Heart right ventricle (tissue), 16 donors: ENCODE data around the gene GXYLT2. TPM values are rescaled to one million over a fixed set of nuclear protein-coding genes. Genes with fewer than 3 reads are reported as not detected.
A peak's percentile ranks its signal among the peaks of the same experiment; 100 is the strongest.

Source experiments
- ATAC-seq, 8 donors: fragments of 200-7000 bp; cut with Tn5 transposase; one replicate each; pipeline ENCODE4 v1.9.1; 2020; ENCODE audit warnings: mild to moderate bottlenecking in 8 of 8, moderate library complexity in 8 of 8, moderate number of reproducible peaks in 1 of 8
- DNase-seq, 2 donors: peaks; one replicate each; pipeline ENCODE4 v3.0.0-alpha.2; 2020
- H3K27ac ChIP-seq, 10 donors: fragments of 200-600 bp; sonication (generic) in 2 of 10; one replicate each; pipeline versions ENCODE4 v1.5.0 to v1.8.0; 2020 to 2022; ENCODE audit warnings: mild to moderate bottlenecking in 3 of 10
- H3K27me3 ChIP-seq, 7 donors: fragments of 200-600 bp; one replicate each; pipeline ENCODE4 v1.8.0; 2021 to 2022; ENCODE audit warnings: mild to moderate bottlenecking in 2 of 7
- H3K36me3 ChIP-seq, 9 donors: fragments of 200-600 bp; sonication (generic) in 1 of 9; one replicate each; pipeline versions ENCODE4 v1.5.0 to v1.8.0; 2020 to 2022; ENCODE audit warnings: mild to moderate bottlenecking in 2 of 9
- H3K4me1 ChIP-seq, 9 donors: fragments of 200-600 bp; sonication (generic) in 1 of 9; one replicate each; pipeline versions ENCODE4 v1.5.0 to v1.8.0; 2020 to 2022; ENCODE audit warnings: mild to moderate bottlenecking in 4 of 9
- H3K4me3 ChIP-seq, 10 donors: fragments of 200-600 bp; sonication (generic) in 2 of 10; one replicate each; pipeline versions ENCODE4 v1.5.0 to v1.8.0; 2020 to 2022; ENCODE audit warnings: mild to moderate bottlenecking in 7 of 10, moderate library complexity in 2 of 10
- H3K9me3 ChIP-seq, 11 donors: fragments of 200-600 bp in 10 of 11; sonication (generic) in 2 of 11; one replicate each; pipeline versions ENCODE4 v1.5.0 to v1.8.0; 2013 to 2022; ENCODE audit warnings: mild to moderate bottlenecking in 2 of 11, control low read depth in 1 of 11, moderate library complexity in 1 of 11
- CTCF ChIP-seq, 9 donors: fragments of 200-600 bp; sonication (generic) in 2 of 9; IDR thresholded peaks; one replicate each; pipeline versions ENCODE4 v1.5.0 to v1.8.0; 2021 to 2022; ENCODE audit warnings: antibody characterized with exemption in 9 of 9, mild to moderate bottlenecking in 5 of 9, moderate library complexity in 1 of 9
- WGBS, 2 donors: extraction: QIAGEN DNeasy Blood & Tissue Kit; methylation state at CpG; one replicate each; pipeline ENCODE4 v1.1.7; 2013; ENCODE audit warnings: inconsistent platforms in 1 of 2; 5-methylcytosine and 5-hydroxymethylcytosine counted together
- intact Hi-C, 10 donors: fragments of 100-400 bp; cut with DNase I; formaldehyde crosslinking; loops; one replicate each; pipeline versions ENCODE4 v1.11.1 to v1.14.2; 2022
- polyA plus RNA-seq, 2 donors: library from polyadenylated mRNA; stranded (reverse); fragments of 200-250 nt; gene quantifications; one replicate each; pipeline ENCODE4 v1.2.3, GENCODE V29; 2013
- total RNA-seq, 10 donors: library from RNA; stranded (reverse); fragmentation: NEBNext Ultra II Directional in 3 of 10; extraction: Animal tissue kit (Norgen Biotek cat#: 25700) in 3 of 10; gene quantifications; one replicate each; pipeline versions ENCODE4 v1.2.1 to v1.2.4, GENCODE V29; 2021 to 2023
- donor health status: Arrhythmogenic right ventricular cardiomyopathy.
- donor health status: ischemic (EF 13 %, LVEDD 7.1; RV severe dilation, severe dysfunction).
- donor health status: healthy with polysubstance abuse.
- donor health status: DM: no; HTN: yes; CAD: no.
- donor health status: DM: no; HTN: no; CAD: no.
- donor health status: ischemic (EF 25% LVEDD 6.9; RV normal size, moderate dysfunction).
- donor health status: ischemic (EF 25% LVEDD 5.7; RV mildly dilated, moderate dysfunction).
- donor health status: healthy.
- donor health status: DM: yes; HTN: yes; CAD: no.
- donor health status: Ischemic cardiomyopathy.
- donor health status: ischemic (EF 35%, LVEDD 5.7; RV mildly dilated, moderate dysfunction).
- donor health status: nonischemic (EF 11% LVEDD 7.7; RV severe dilation, severe dysfunction).
- donor health status: DM: yes; HTN: yes; CAD: no.
- donor health status: PGD.
- donor health status: ischemic (EF 29% LVEDD 5.4; RV normal size, mild dysfunction).
- donor health status: nonischemic (EF 23%, LVEDD 6.1; RV moderate dilation, normal function).

Gene GXYLT2
- total and polyA plus RNA-seq, 12 donors: 1.5 to 26.7 (median 13.9) TPM

GRCh38 chr3:72847282-72847681 is 40.6 kb upstream of the GXYLT2 start:
- Histone ChIP-seq H3K27me3 (no peaks in the 10 kb centered on the region), H3K4me3 (peak overlapping the region; percentile 51 to 97 (median 80)), H3K4me1 (peaks cover 7 to 45% (median 24%) of the 10 kb centered on the region in 9 donors), H3K36me3 (peaks cover 0 to 16% (median 0%) of the 10 kb centered on the region in 9 donors), H3K27ac (peak overlapping the region in 9 of 10 donors; percentile 74 to 89 (median 81)), H3K9me3 (no peaks in the 10 kb centered on the region)
- no peak for TF ChIP-seq CTCF (IDR thresholded peaks at IDR 0.05)
- WGBS, 2 donors: 8 to 11% methylated on average over 6 of the region's 6 CpGs
- intact Hi-C loops: loop anchor here in 8 of 10 donors (5.0 to 10.0 kb wide), 6 partner anchors 148 to 1122 kb away; partner anchors contain the start of genes EBLN2 (in 2 of the 8), EIF4E3 (in 2 of the 8) and PPP4R2 (in 2 of the 8)
- no peak for DNase-seq
- no peak for ATAC-seq

- H3K4me1 ChIP-seq: peaks cover 7 to 45% (median 24%) of the 10 kb centered on the region in 9 donors
- DNase-seq (peak; percentile 96 to 97), ATAC-seq (peak; percentile 97 to 99 (median 99))
- TF ChIP-seq CTCF (IDR thresholded peaks at IDR 0.05): no peak
- peaks cover 0 to 9% (median 0%) of the 10 kb centered on the region in 9 donors for H3K36me3 ChIP-seq
- no peaks in the 10 kb centered on the region for H3K27me3 ChIP-seq
- intact Hi-C loops: loop anchor here in 8 of 10 donors (5.0 to 10.0 kb wide), 6 partner anchors 147 to 1123 kb away; partner anchors contain the start of genes EBLN2 (in 2 of the 8), EIF4E3 (in 2 of the 8) and PPP4R2 (in 2 of the 8)
- H3K27ac ChIP-seq: peak within 1 kb of the TSS in 9 of 10 donors; percentile 74 to 89 (median 81)
- WGBS, 2 donors: 0% methylated on average over 86 of the region's 86 CpGs
- H3K4me3 ChIP-seq: peak within 1 kb of the TSS; percentile 51 to 97 (median 80)
- H3K9me3 ChIP-seq: no peaks in the 10 kb centered on the region
Measured at GRCh38 chr3:72847751-72848702, 39.8 kb upstream of the GXYLT2 start, which contains the start of gene SHQ1. Gene SHQ1, minus strand, starts transcription at chr3:72848445. Its CDS starts 105 bp downstream, at chr3:72848340.

DNA sequence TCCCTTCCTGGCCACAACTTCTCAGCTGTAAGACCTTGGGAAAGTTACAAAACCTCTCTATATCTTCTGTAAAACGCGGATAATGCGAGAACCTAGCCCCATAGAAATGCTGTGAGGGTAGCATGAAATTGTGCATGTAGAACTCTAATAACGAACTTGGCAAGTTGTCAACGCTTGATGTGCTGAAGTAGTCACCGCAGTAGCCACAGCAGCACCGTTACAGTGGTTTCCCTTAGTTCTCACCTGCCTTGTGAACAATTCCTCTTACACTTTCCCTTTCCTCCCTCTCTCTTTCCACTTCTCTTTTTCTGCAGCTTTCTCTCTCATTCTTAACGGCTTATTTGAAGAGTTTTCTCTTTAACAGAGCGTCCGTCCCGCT is 39.2 kb upstream of the GXYLT2 start:
- no peaks in the 10 kb centered on the region for H3K9me3 ChIP-seq
- peaks cover 0 to 3% (median 0%) of the 10 kb centered on the region in 9 donors for H3K36me3 ChIP-seq
- no peaks in the 10 kb centered on the region for H3K27me3 ChIP-seq
- intact Hi-C loops: loop anchor here in 8 of 10 donors (5.0 to 10.0 kb wide), 6 partner anchors 146 to 1124 kb away; partner anchors contain the start of genes EBLN2 (in 2 of the 8), EIF4E3 (in 2 of the 8) and PPP4R2 (in 2 of the 8)
- WGBS, 2 donors: 1% methylated on average over 11 of the region's 11 CpGs
- peaks cover 7 to 45% (median 24%) of the 10 kb centered on the region in 9 donors for H3K4me1 ChIP-seq
- DNase-seq: peak in 1 of 2 donors; percentile 6
- H3K27ac ChIP-seq: peak overlapping the region in 1 of 10 donors; percentile 3
- H3K4me3 ChIP-seq: peak overlapping the region; percentile 51 to 97 (median 80)
- TF ChIP-seq CTCF (IDR thresholded peaks at IDR 0.05): no peak
- peak in 6 of 8 donors; percentile 1 to 32 (median 10) for ATAC-seq

GRCh38 chr3:72855001-72855400 is 32.8 kb upstream of the GXYLT2 start:
- Histone ChIP-seq H3K36me3 (no peaks in the 10 kb centered on the region), H3K9me3 (no peaks in the 10 kb centered on the region), H3K27ac (no peak overlapping the region), H3K4me3 (no peak overlapping the region), H3K27me3 (no peaks in the 10 kb centered on the region), H3K4me1 (no peaks in the 10 kb centered on the region)
- no peak for ATAC-seq
- no peak for DNase-seq
- no peak for TF ChIP-seq CTCF (IDR thresholded peaks at IDR 0.05)
- intact Hi-C loops: loop anchor here in 5 of 10 donors (10.0 kb wide), 2 partner anchors 200 to 230 kb away; no protein-coding TSS in a partner anchor
- WGBS, 2 donors: 69 to 77% methylated on average over 7 of the region's 7 CpGs
